GM19025 (cell line): ENCODE data around the gene IRF8.
A peak's percentile ranks its signal among the peaks of the same experiment; 100 is the strongest.
"Not testable (repeated sequence)": the region's sequence is repeated elsewhere in the genome, so short reads cannot be mapped to it uniquely, and the experiment has no call there.

Experiments
- ATAC-seq: cut with Tn5 transposase; IDR thresholded peaks from one replicate; pipeline ENCODE4 v1.9.1; 2021; ENCODE audit warnings: mild to moderate bottlenecking, low read depth, moderate library complexity; ENCODE audit not compliant: unreplicated experiment

IRF8 gene, protein sequence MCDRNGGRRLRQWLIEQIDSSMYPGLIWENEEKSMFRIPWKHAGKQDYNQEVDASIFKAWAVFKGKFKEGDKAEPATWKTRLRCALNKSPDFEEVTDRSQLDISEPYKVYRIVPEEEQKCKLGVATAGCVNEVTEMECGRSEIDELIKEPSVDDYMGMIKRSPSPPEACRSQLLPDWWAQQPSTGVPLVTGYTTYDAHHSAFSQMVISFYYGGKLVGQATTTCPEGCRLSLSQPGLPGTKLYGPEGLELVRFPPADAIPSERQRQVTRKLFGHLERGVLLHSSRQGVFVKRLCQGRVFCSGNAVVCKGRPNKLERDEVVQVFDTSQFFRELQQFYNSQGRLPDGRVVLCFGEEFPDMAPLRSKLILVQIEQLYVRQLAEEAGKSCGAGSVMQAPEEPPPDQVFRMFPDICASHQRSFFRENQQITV

GRCh38 chr16:85898521-85899442, at the start of gene IRF8:
IRF8 (plus strand) TSS chr16:85899162; CDS start chr16:85903016, 3,854 bp downstream.
- ATAC-seq = peak; percentile 37

- no peak for ATAC-seq
Observed at GRCh38 chr16:85849388-85849787, 49.6 kb upstream of the IRF8 start.

GRCh38 chr16:85850344-85850880, 48.5 kb upstream of the IRF8 start:
- ATAC-seq = no peak

DNA sequence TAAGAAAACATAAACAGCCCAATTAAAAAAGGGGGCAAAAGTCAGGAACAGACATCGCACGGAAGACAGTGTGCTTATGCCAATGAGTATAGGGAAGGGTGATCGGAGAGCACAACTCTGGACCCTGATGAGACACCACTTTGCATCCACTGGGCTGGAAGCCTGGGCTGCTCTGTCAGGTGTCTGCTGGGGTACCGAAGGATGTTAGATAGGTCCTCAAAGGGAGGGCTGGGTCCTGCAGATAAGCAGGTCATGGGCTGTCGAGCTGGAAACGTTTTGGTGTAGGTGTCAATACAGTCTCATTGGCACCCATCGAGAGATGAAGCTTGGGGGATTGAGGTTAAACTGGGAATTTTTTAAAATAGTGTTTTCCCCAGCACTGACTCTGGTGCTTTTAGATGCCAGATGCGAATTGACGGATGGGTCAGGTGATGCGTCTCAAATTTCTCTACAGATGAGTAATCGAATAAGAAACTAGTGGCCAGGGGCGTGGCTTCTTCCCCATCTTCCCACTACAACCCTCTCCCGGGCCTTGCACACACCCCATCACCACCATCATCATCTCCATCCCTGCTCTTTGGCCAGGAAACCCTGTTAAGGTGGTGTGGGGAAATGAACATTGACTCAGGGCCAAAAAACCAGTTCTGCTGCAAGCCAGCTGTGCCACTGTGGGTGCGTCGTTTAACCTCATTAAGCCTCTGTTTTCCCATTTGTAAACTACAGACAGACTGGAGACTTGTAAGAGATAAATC, 47.8 kb upstream of the IRF8 start:
- no peak for ATAC-seq

DNA sequence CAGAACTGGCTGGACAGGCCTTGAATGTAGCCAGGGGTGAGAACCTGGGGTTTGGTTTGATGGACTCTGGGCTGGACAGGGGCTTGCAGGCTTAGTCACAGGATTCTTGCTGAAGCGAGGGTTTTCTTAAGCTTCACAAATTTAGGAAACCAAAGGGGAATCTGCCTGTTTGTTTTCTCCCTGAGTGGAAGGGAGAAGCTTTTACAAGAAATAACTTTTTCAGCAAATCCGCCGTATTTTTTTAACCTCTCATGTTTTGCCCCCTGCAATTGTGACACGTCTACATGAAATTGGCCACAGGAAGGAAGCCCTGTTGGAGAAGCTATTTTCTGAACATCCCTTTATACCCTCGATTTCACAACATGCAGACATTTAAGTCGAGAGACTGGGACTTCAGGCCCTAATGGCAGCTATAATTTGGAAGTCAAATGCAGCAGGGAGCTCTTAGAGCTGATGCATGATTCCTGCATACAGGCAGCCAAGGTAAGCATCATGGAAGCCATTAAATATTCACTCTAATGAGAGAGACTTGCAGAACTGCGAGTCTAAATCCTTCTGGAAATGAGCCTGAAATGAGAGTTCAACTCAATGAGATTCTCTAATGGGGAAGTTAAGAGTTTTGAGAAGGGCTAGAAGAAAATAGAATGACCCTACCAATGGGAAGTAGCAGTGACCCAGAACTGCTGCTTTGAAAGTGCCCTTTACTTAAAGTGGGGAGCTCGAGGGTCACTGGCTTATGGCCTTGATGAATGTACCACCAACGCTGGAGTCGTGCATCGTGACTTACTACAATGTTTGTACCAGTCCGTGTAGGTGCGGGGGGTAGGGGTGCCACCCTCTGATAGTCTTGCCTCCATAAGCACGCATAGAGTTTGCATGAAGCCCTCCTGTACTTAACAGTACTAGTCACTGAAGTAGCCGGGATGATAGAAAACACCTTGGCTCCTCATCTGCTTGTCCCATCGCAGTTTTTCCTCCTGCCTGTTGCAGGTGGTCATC, 45.1 kb upstream of the IRF8 start:
- no peak for ATAC-seq

- no peak for ATAC-seq
Observed at GRCh38 chr16:85854935-85855334, 44.0 kb upstream of the IRF8 start.

- no peak for ATAC-seq
Observed at GRCh38 chr16:85856079-85856478, 42.9 kb upstream of the IRF8 start.

- ATAC-seq = no peak
Observed at GRCh38 chr16:85856585-85856984, 42.4 kb upstream of the IRF8 start.

DNA sequence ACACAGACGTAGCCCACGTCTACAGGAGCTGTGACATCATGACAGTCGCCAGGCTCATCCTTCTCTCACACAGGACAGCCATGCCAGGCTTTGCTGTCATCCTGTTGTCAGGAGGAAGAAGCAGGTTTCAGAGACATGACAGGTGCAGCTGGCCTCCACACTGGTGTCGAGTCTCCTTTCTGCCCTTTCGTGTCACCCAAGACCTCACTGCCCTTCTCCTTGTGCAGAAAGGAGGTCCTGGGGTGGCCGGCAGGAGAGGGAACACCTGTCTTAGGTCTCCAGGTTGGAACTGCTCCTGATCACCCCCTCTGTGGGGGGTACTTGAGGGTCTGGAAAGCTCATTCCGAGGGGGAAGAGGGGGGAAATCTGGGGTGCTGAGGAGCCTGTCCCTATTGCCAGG, 41.6 kb upstream of the IRF8 start:
- ATAC-seq = no peak

DNA sequence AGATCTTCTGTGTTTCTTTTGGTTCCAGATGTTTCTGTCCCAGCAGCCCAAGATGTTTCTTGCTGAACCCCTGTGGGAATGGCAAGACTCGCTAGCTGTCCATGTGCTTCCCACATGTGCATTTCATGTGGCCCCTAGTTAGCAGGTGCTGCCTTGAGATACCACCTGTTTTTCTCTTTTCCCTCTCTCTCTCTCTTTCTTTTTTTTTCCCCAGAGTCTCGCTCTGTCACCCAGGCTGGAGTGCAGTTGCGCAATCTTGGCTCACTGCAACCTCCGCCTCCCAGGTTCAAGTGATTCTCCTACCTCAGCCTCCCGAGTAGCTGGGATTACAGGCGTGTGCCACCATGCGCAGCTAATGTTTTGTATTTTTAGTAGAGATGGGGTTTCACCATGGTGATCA, 40.4 kb upstream of the IRF8 start:
- not testable (repeated sequence) for ATAC-seq

GRCh38 chr16:85858984-85859817, 39.8 kb upstream of the IRF8 start:
- no peak for ATAC-seq

GRCh38 chr16:85859818-85860125, 39.2 kb upstream of the IRF8 start:
- ATAC-seq = no peak

DNA sequence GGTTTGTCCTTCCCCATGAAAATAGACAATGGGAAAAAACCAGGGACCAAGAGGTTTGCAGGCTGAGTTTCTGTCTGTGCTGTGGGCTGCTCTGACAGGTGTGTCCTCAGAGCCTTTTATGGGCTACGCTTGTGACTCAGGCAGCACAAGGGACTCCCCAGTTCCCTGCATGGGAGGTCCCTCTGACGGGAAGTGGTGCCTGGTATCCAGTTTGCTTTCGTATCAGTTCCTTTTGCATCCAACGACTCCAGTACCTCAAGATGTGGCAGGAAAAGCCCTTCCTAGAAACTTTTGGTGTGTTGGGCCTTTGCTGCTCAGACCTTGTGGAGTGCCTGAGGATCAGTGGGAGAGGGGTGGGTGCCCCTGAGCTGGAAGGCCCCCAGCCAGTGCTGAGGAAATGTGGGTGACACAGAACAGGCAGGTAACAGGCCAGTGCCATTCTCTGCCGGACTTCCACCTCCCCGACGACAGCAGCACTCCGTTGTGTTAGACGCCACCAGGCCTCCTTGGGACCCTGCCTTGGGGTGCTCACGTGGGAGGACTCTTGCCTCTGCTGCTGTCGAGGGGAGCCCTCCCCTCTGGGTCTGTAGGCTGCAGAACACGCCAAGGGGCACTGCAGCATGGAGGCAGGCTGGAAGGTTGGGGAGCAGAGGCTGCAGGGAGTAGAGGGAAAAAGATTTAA, 38.4 kb upstream of the IRF8 start:
- ATAC-seq = no peak

- ATAC-seq = no peak
Observed at GRCh38 chr16:85861095-85861825, 37.7 kb upstream of the IRF8 start.

- no peak for ATAC-seq
Observed at GRCh38 chr16:85862476-85863383, 36.2 kb upstream of the IRF8 start.

DNA sequence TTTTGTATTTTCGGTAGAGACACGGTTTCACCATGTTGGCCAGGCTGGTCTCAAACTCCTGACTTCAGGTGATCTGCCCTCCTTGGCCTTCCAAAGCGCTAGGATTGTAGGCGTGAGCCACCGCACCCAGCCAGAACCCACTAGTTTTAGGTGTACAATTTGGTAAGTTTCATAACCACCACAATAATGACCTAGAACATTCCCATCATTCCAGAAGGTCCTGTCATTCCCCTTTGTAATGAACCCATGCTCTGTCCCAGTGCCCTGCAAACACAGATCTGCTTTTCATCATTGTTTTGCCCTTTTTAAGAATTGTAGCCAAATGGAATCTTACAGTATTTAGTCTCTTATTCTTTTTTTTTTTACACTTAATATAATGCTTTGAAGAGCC, 35.6 kb upstream of the IRF8 start:
- ATAC-seq = no peak
